GM12878 (cell line): ENCODE data around the gene CHST15. TPM values are rescaled to one million over a fixed set of nuclear protein-coding genes. Genes with fewer than 3 reads are reported as not detected.

Experiments used
- ATAC-seq: fragments of 200-7000 bp; cut with Tn5 transposase; 3 replicates; pipeline ENCODE4 v1.9.1; 2020; ENCODE audit warnings: mild to moderate bottlenecking, moderate library complexity
- BruUV-seq: library from RNA; stranded (reverse); fragments of 400-500 nt; replicated peaks from 2 replicates; lab custom pipeline; 2021; lab: Mats Ljungman, UMichigan
- CTCF ChIA-PET: fragments of 300-600 bp; sonication (Branson Sonifier 250); formaldehyde crosslinking; extraction: SDS; loops from one replicate; lab custom pipeline; 2021; ENCODE audit warnings: inconsistent platforms; lab: Yijun Ruan, JAX
- POLR2A ChIA-PET: fragments of 350-600 bp; formaldehyde crosslinking; extraction: SDS; loops from one replicate; lab custom pipeline; 2021; ENCODE audit warnings: inconsistent platforms; lab: Charles Lee
- RAD21 ChIA-PET: fragments of 300-600 bp; sonication (Branson Sonifier 250); formaldehyde crosslinking; loops from one replicate; lab custom pipeline; 2023; ENCODE audit warnings: antibody characterized with exemption; ENCODE audit not compliant: unreplicated experiment; lab: Charles Lee
- SMC1A ChIA-PET: fragments of 300-600 bp; sonication (Branson Sonifier 250); formaldehyde crosslinking; loops from one replicate; lab custom pipeline; 2023; ENCODE audit not compliant: unreplicated experiment, uncharacterized antibody; lab: Charles Lee
- DNase-seq: peaks from one replicate; pipeline ENCODE4 v3.0.0-alpha.2; 2011; ENCODE audit warnings: low read depth, low spot score
- FAIRE-seq: peaks from 3 replicates; lab custom pipeline; 2011; peaks lifted over from hg19 to GRCh38; lab: Jason Lieb, UNC
- H2AFZ ChIP-seq: 2 replicates; pipeline ENCODE4 v1.6.0; 2011; ENCODE audit warnings: low read depth, low read length, control low read depth; ENCODE audit not compliant: control insufficient read depth
- H3K27ac ChIP-seq: 2 replicates; pipeline ENCODE4 v1.5.1; 2011; ENCODE audit warnings: control low read depth; ENCODE audit not compliant: control insufficient read depth, insufficient read depth
- H3K27me3 ChIP-seq, 2 experiments: replicated peaks in 1 of 2; 2 replicates each; pipeline versions ENCODE4 v1.6.0 to v1.6.1; 2011; ENCODE audit warnings: low read length in 1 of 2; ENCODE audit not compliant: control insufficient read depth in 2 of 2, insufficient read depth in 2 of 2
- H3K36me3 ChIP-seq, 2 experiments: 2 replicates each; pipeline ENCODE4 v1.5.1; 2011; ENCODE audit warnings: low read length in 1 of 2; ENCODE audit not compliant: control insufficient read depth in 2 of 2, insufficient read depth in 2 of 2
- H3K4me1 ChIP-seq: 2 replicates; pipeline ENCODE4 v1.6.1; 2011; ENCODE audit warnings: mild to moderate bottlenecking, low read length, moderate library complexity, mixed read lengths; ENCODE audit not compliant: control insufficient read depth, insufficient read depth
- H3K4me2 ChIP-seq: 2 replicates; pipeline ENCODE4 v1.6.0; 2011; ENCODE audit warnings: control low read depth; ENCODE audit not compliant: control insufficient read depth, insufficient read depth
- H3K4me3 ChIP-seq: fragments of 200-600 bp; sonication (generic); 2 replicates; pipeline ENCODE4 v1.5.1; 2016
- H3K79me2 ChIP-seq: 2 replicates; pipeline ENCODE4 v1.6.0; 2011; ENCODE audit warnings: low read length; ENCODE audit not compliant: control insufficient read depth, insufficient read depth
- H3K9ac ChIP-seq: 2 replicates; pipeline ENCODE4 v1.8.0; 2011; ENCODE audit warnings: low read length, control low read depth, mixed read lengths; ENCODE audit not compliant: control insufficient read depth, insufficient read depth
- H3K9me3 ChIP-seq: replicated peaks from 3 replicates; pipeline ENCODE4 v1.5.1; 2011; ENCODE audit warnings: mild to moderate bottlenecking, low read length; ENCODE audit not compliant: control insufficient read depth, insufficient read depth
- H4K20me1 ChIP-seq: 2 replicates; pipeline ENCODE4 v1.6.0; 2011; ENCODE audit not compliant: control insufficient read depth, insufficient read depth
- ATF7 ChIP-seq: fragments of 450-650 bp; IDR thresholded peaks from 2 replicates; pipeline ENCODE4 v1.6.1; 2016; ENCODE audit warnings: low read depth, mild to moderate bottlenecking
- BACH1 ChIP-seq: fragments of 450-650 bp; IDR thresholded peaks from 2 replicates; pipeline ENCODE4 v1.6.1; 2017; ENCODE audit warnings: mild to moderate bottlenecking, borderline replicate concordance
- BHLHE40 ChIP-seq, 2 experiments: fragments of 450-650 bp in 1 of 2; IDR thresholded peaks; 2 replicates each; pipeline ENCODE4 v1.6.1; 2011 to 2017; ENCODE audit warnings: low read depth in 2 of 2, borderline replicate concordance in 1 of 2, improper control_type of control experiment in 1 of 2, low read length in 1 of 2, mild to moderate bottlenecking in 1 of 2
- GATAD2B ChIP-seq: fragments of 450-650 bp; conservative IDR thresholded peaks from 2 replicates; pipeline ENCODE4 v1.6.1; 2017; ENCODE audit warnings: low read depth, mild to moderate bottlenecking, moderate library complexity
- IKZF1 ChIP-seq: fragments of 450-650 bp; conservative IDR thresholded peaks from 2 replicates; pipeline ENCODE4 v1.6.1; 2017; ENCODE audit warnings: antibody characterized with exemption, mild to moderate bottlenecking
- IKZF2 ChIP-seq, 2 experiments: fragments of 450-650 bp; IDR thresholded peaks; 2 replicates each; pipeline ENCODE4 v1.6.1; 2017; ENCODE audit warnings: mild to moderate bottlenecking in 2 of 2, moderate library complexity in 2 of 2
- MTA2 ChIP-seq: fragments of 450-650 bp; IDR thresholded peaks from 2 replicates; pipeline ENCODE4 v1.6.1; 2016; ENCODE audit warnings: low read depth, mild to moderate bottlenecking, moderate library complexity
- SMARCA5 ChIP-seq: fragments of 450-650 bp; IDR thresholded peaks from 2 replicates; pipeline ENCODE4 v1.6.1; 2017; ENCODE audit warnings: mild to moderate bottlenecking
- TCF12 ChIP-seq: IDR thresholded peaks from 2 replicates; pipeline ENCODE4 v1.6.1; 2011; ENCODE audit warnings: low read depth, mild to moderate bottlenecking, low read length
- WGBS: methylation state at CpG from one replicate; pipeline ENCODE4 v1.1.6; 2016; ENCODE audit warnings: low lambda C conversion rate; ENCODE audit not compliant: insufficient replicate concordance, insufficient coverage; ENCODE audit errors: missing lambda C conversion rate; 5-methylcytosine and 5-hydroxymethylcytosine counted together
- in situ Hi-C: fragments of 300-500 bp; cut with MboI; formaldehyde crosslinking; loops from 9 replicates; pipeline ENCODE4 v1.14.3; 2018; ENCODE audit warnings: mixed read lengths
- intact Hi-C: fragments of 100-400 bp; cut with micrococcal nuclease; formaldehyde crosslinking; loops from one replicate; pipeline ENCODE4 v1.14.2; 2022; ENCODE audit not compliant: unreplicated experiment
- polyA plus RNA-seq, 11 experiments: library from polyadenylated mRNA; depleted of rRNA in 4 of 11; unstranded in 6 of 11; stranded (reverse) in 5 of 11; fragments of >200 nt; fragmentation: Nextera tagmentation in 4 of 11; fragmentation: Illumina TruSeq in 1 of 11; extraction: Ambion mirVana in 4 of 11; extraction: Trizol in 1 of 11; gene quantifications; 1 replicate in 1 of 11; 2 replicates in 10 of 11; pipeline versions ENCODE4 v1.2.1 to v1.2.3, GENCODE V29; 2011 to 2016; ENCODE audit warnings: inconsistent platforms in 2 of 11, missing spikeins in 2 of 11, low read depth in 1 of 11
- total RNA-seq, 4 experiments: library from RNA; depleted of rRNA in 3 of 4; stranded (reverse); fragments of >200 nt in 3 of 4; fragmentation: Illumina TruSeq in 1 of 4; extraction: Trizol in 1 of 4; gene quantifications; 2 replicates each; pipeline versions ENCODE4 v1.2.1 to v1.2.3, GENCODE V29; 2013 to 2021
- TF ChIP-seq, protein P1 (sequence below): fragments of 450-650 bp; IDR thresholded peaks from 2 replicates; pipeline ENCODE4 v1.6.1; 2016; ENCODE audit warnings: mild to moderate bottlenecking

The CHST15 gene
- total and polyA plus RNA-seq, 10 of the 15 experiments (the other 5 are each of a cell fraction or from before 2014, with no cell fraction given), result 0.02 to 0.53 (median 0.05) TPM; not detected in 1

DNA sequence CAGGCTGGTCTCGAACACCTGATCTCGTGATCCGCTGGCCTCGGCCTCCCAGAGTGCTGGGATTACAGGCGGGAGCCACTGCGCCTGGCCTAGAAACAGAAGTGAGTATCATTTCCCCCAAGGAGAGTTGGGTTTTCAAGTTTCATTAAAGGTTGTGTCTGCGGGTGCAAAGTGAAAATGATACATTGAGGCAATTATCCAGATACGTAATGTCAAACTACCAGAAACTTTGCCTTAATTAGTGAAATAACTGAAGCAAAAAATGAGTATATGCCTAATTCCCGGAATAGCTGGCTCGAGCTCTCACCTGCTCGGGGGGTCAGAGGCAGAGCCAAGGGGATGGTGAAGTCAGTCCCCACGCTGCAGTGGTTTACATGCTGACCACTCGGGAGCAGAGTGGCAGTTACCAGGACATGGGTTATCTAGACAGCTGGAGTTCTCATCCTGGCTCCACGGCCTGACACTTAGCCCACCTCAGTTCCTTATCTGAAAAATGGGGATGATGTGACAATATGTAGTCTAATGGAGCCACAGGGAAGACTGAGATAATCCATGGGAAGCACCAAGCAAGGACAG is 25.5 kb downstream of the CHST15 start:
- RAD21 ChIA-PET, result interaction anchor here (1.1 kb wide), 1 partner anchor 24 kb away, joined by 4 read pairs; no protein-coding TSS in a partner anchor
- WGBS, result 61% methylated on average over 14 of the region's 14 CpGs

More for the DNA sequence above, 25.5 kb downstream of the CHST15 start:
- Histone ChIP-seq H3K27ac (no peak overlapping the region), H3K27me3 (peaks cover 0 to 4% of the 10 kb centered on the region in 2 experiments), H3K9ac (no peak overlapping the region), H3K36me3 (no peaks in the 10 kb centered on the region), H3K4me1 (peaks cover 10% of the 10 kb centered on the region), H2AFZ (no peak overlapping the region), H3K4me2 (no peak overlapping the region), H4K20me1 (no peaks in the 10 kb centered on the region), H3K4me3 (no peak overlapping the region), H3K79me2 (no peaks in the 10 kb centered on the region), H3K9me3 (no peaks in the 10 kb centered on the region)
- BruUV-seq, result no TSS peak
- CTCF ChIA-PET, result no interaction called here
- FAIRE-seq (no peak), ATAC-seq (no peak), DNase-seq (no peak)
- in situ Hi-C loops (no loop called here), intact Hi-C loops (no loop called here)
- POLR2A ChIA-PET, result no interaction called here
- TF ChIP-seq, protein P1, sequence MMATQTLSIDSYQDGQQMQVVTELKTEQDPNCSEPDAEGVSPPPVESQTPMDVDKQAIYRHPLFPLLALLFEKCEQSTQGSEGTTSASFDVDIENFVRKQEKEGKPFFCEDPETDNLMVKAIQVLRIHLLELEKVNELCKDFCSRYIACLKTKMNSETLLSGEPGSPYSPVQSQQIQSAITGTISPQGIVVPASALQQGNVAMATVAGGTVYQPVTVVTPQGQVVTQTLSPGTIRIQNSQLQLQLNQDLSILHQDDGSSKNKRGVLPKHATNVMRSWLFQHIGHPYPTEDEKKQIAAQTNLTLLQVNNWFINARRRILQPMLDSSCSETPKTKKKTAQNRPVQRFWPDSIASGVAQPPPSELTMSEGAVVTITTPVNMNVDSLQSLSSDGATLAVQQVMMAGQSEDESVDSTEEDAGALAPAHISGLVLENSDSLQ, result no peak
- TF ChIP-seq IKZF1 (peak; percentile 61), BHLHE40 (IDR thresholded peaks at IDR 0.05; ENCODE audit: borderline replicate concordance in 1 of 2, low read depth in 2 of 2, low read length in 1 of 2) (0 out of 4 replicates have a peak, but pooled peaks of 1 of the 2 experiments have one; percentile 7), TCF12 (no peak), SMARCA5 (0 out of 2 replicates have a peak, but pooled peaks have one; percentile 25), ATF7 (0 out of 2 replicates have a peak, but pooled peaks have one; percentile 34), IKZF2 (IDR thresholded peaks at IDR 0.05) (0 out of 4 replicates have a peak, but pooled peaks of 1 of the 2 experiments have one; percentile 31), GATAD2B (no peak), BACH1 (no peak), MTA2 (peak; percentile 81)
- SMC1A ChIA-PET, result interaction anchor here (1.3 kb wide), 1 partner anchor 25 kb away, joined by 5 read pairs; no protein-coding TSS in a partner anchor
